NB4 (cell line): ENCODE measurements around the gene UBE2Q1.
A peak's percentile ranks its signal among the peaks of the same experiment; 100 is the strongest.

ENCODE experiments used
- MYC ChIP-seq: IDR thresholded peaks from 2 replicates; pipeline ENCODE4 v1.6.1; 2011; ENCODE audit warnings: low read depth, low read length
- POLR2A ChIP-seq: IDR thresholded peaks from 2 replicates; pipeline ENCODE4 v1.6.1; 2011; ENCODE audit warnings: mild to moderate bottlenecking; ENCODE audit not compliant: insufficient read length; ENCODE audit errors: extremely low read depth
- TF ChIP-seq, protein P1 (sequence below): IDR thresholded peaks from one replicate; pipeline ENCODE4 v1.5.1; 2012; ENCODE audit warnings: low read depth, low read length
- TF ChIP-seq, protein P2 (sequence below): IDR thresholded peaks from 2 replicates; pipeline ENCODE4 v1.6.1; 2011; ENCODE audit warnings: low read depth, low read length

DNA sequence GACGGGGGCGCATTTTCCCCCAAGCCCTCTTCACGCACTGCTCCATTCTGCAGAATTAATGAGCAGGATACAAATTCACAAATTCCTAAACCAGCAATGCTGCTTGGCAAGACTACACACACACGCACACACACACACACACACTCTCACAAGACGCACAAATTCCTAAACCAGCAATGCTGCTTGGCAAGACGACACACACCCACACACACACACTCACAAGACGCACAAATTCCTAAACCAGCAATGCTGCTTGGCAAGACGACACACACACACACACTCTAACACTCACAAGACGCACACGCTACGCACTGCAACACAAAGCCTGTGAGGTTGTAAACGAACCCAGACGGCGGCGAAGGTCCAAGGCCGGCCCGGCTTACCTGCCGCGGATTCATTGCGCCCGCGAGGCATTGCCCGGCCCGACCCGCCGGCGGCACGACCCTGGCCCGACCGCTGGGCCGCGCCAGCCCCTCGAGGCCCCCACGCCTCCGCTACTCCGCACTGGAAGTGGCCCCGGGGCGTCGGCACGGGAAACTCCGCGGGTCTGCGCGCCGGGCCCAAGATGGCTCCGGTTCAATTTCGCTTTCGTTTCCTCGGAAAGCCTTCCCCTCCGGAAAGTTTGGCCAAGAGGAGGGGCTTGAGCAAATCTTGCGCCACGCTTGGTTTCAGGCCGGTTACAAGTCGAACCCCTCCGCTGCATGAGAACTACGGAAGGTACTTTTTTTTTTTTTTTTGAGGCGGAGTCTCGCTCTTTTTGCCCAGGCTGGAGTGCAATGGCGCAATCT lies 49.3 kb upstream of the UBE2Q1 start, which contains the start of gene ADAR:
- TF ChIP-seq, protein P1, sequence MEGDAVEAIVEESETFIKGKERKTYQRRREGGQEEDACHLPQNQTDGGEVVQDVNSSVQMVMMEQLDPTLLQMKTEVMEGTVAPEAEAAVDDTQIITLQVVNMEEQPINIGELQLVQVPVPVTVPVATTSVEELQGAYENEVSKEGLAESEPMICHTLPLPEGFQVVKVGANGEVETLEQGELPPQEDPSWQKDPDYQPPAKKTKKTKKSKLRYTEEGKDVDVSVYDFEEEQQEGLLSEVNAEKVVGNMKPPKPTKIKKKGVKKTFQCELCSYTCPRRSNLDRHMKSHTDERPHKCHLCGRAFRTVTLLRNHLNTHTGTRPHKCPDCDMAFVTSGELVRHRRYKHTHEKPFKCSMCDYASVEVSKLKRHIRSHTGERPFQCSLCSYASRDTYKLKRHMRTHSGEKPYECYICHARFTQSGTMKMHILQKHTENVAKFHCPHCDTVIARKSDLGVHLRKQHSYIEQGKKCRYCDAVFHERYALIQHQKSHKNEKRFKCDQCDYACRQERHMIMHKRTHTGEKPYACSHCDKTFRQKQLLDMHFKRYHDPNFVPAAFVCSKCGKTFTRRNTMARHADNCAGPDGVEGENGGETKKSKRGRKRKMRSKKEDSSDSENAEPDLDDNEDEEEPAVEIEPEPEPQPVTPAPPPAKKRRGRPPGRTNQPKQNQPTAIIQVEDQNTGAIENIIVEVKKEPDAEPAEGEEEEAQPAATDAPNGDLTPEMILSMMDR, result no peak
- TF ChIP-seq POLR2A (no peak), MYC (peak; percentile 80)
- TF ChIP-seq, protein P2, sequence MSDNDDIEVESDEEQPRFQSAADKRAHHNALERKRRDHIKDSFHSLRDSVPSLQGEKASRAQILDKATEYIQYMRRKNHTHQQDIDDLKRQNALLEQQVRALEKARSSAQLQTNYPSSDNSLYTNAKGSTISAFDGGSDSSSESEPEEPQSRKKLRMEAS, result peak; percentile 53; the same call in 1 of the 2 replicates
